B cell (primary cell): Measurements from ENCODE around the gene BDH1.

Experiments
- EZH2 ChIP-seq: IDR thresholded peaks from 2 replicates; pipeline ENCODE4 v1.6.1; 2012; ENCODE audit warnings: borderline replicate concordance, low read depth, mild to moderate bottlenecking, moderate library complexity, low read length; ENCODE audit not compliant: insufficient read depth, poor library complexity, severe bottlenecking
- TF ChIP-seq, protein P1 (sequence below): fragments of 200-600 bp; IDR thresholded peaks from one replicate; pipeline ENCODE4 v1.8.0; 2022; ENCODE audit warnings: antibody characterized with exemption, mild to moderate bottlenecking

DNA sequence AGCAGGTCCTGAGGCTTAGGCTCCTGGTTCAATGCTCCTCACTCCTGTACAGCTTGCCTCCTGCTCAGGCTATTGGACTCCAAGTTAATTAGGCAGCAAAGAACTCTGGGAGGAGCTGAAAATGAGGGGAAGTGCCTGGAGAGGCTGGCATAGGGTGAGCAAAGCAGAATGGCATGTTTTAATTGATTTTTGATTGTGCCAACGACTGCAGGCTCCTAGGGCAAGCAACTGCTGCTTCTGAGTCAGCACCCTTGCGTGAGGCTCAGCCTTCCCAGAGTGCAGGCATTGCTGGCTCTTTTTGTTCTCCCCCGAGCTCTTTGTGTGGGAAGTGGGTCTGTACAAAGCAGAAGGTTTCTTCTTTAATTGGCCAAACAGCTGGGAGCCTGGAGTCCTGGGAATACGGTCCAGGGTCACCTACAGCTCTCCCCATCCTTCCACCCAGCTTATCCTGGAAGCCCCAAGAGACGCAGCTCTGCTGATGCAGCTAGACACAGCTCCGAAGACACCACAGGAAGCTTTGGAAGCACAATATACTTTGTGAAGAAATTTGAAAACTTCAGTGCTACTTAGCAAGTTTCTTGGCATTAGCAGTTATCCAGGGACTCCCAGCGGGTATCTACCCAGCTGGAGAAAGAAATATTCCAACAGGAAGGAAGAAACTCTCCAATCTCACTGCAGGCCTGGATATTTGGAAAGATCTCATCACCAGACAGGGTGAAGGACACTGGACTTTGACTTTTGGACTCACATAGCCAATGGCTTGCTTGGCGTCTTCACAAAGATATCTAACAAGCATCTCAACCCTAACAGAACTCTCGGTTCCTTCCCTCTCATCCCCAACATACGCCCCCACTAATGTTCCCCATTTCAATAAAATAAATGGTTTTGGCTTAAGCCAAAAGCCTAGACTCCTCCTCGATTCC, 76.8 kb downstream of the BDH1 start:
- TF ChIP-seq, protein P1, sequence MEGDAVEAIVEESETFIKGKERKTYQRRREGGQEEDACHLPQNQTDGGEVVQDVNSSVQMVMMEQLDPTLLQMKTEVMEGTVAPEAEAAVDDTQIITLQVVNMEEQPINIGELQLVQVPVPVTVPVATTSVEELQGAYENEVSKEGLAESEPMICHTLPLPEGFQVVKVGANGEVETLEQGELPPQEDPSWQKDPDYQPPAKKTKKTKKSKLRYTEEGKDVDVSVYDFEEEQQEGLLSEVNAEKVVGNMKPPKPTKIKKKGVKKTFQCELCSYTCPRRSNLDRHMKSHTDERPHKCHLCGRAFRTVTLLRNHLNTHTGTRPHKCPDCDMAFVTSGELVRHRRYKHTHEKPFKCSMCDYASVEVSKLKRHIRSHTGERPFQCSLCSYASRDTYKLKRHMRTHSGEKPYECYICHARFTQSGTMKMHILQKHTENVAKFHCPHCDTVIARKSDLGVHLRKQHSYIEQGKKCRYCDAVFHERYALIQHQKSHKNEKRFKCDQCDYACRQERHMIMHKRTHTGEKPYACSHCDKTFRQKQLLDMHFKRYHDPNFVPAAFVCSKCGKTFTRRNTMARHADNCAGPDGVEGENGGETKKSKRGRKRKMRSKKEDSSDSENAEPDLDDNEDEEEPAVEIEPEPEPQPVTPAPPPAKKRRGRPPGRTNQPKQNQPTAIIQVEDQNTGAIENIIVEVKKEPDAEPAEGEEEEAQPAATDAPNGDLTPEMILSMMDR = no peak
- TF ChIP-seq EZH2 = no peak
